ENCODE measurements around the gene TSPAN9. TPM values are rescaled to one million over a fixed set of nuclear protein-coding genes. Genes with fewer than 3 reads are reported as not detected.

The TSPAN9 gene
- total RNA-seq, 1 donor from 2014 or later, result 20.5 TPM

- no peak overlapping the region for H3K4me3 ChIP-seq (ENCODE audit: low read depth, low read length)
- TF ChIP-seq CTCF (conservative IDR thresholded peaks at IDR 0.05; ENCODE audit: low read depth, low read length), result peak; percentile 31
- DNase-seq (ENCODE audit: low read depth), result no peak
Measured at GRCh38 chr12:3303410-3304136, 226.4 kb downstream of the TSPAN9 start.

- DNase-seq (ENCODE audit: low read depth), result peak; percentile 74
- no peak overlapping the region for H3K4me3 ChIP-seq (ENCODE audit: low read depth, low read length)
- no peak for TF ChIP-seq CTCF (conservative IDR thresholded peaks at IDR 0.05; ENCODE audit: low read depth, low read length)
Measured at GRCh38 chr12:3304436-3305165, 227.4 kb downstream of the TSPAN9 start.

GRCh38 chr12:3305464-3305863 is 228.3 kb downstream of the TSPAN9 start:
- DNase-seq (ENCODE audit: low read depth), result no peak
- H3K4me3 ChIP-seq (ENCODE audit: low read depth, low read length), result no peak overlapping the region
- TF ChIP-seq CTCF (conservative IDR thresholded peaks at IDR 0.05; ENCODE audit: low read depth, low read length), result no peak

DNA sequence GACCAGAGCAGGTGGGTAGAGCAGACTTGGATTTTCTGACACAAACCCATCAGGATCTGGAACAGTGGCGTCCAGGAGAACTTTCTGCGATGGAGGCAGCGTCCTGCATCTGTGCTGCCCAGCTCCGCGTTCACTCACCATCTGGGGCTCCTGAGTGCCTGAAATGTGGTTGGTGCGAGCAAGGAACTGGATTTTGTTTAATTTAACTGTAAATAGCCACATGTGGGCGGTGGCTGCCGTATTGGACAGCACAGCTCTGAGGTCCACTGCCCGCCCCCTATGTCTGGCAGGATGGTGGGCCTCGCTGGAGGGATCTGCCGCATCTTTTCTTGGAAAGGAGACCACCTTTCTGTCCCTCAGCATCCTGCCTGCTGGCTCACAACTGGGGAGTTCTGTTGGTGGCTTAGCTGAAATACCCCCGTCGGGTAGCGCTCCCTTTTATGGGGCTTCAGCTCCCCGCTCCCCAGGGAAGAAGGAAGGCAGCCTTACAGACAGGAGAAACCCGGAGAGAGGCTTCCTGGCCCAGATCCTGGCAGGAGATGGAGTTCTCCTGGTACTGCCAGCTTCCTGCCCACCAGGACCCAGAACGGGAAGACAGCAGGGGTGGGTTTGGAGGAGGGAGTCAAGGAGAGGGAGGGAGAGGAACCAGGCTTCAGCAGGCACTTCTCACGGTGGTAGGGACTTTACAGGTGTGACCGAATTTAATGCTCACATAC is 228.9 kb downstream of the TSPAN9 start:
- DNase-seq (ENCODE audit: low read depth), result no peak
- H3K4me3 ChIP-seq (ENCODE audit: low read depth, low read length), result no peak overlapping the region
- TF ChIP-seq CTCF (conservative IDR thresholded peaks at IDR 0.05; ENCODE audit: low read depth, low read length), result no peak

DNA sequence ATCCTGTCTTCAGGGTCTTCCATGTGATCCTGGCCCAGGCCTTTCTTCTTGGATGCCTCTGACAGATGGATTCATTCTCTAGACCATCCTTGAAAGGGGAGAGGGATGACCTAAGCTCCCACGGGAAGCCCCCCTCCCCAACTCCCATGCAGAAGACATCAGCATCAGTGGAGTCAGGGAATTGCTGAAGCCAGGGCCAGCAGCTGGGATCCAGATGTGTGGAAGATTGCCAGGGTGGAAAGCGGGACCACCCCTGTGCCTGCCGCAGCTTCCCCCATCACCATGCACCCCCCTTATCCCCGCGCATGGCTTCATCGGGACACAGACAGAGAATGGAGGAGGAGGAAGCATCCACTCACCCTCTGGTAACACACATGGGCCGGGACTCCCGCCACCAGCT is 230.2 kb downstream of the TSPAN9 start:
- DNase-seq (ENCODE audit: low read depth), result no peak
- no peak for TF ChIP-seq CTCF (conservative IDR thresholded peaks at IDR 0.05; ENCODE audit: low read depth, low read length)
- H3K4me3 ChIP-seq (ENCODE audit: low read depth, low read length), result no peak overlapping the region

DNA sequence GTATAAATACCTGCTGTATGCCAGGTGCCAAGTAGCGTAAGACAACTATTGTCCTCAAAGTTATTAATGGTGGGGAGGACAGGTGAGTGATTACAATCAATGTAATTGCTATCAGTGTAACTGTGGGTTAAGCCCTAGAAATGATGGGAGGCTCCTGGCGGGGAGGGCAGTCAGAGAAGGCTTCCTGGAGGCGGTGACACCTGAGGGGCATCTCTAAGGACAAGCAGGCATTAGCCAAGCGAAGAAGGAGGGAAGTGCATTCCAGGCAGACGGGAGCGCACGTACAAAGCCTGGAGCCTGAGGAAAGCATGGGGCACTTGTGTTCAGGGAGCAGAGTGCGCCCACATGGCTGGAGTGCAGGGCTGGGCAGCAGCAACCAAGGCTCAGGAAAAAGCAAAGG is 230.9 kb downstream of the TSPAN9 start:
- no peak for TF ChIP-seq CTCF (conservative IDR thresholded peaks at IDR 0.05; ENCODE audit: low read depth, low read length)
- H3K4me3 ChIP-seq (ENCODE audit: low read depth, low read length), result no peak overlapping the region
- no peak for DNase-seq (ENCODE audit: low read depth)
